GM12872 (cell line): ENCODE measurements around the gene CRAMP1.

Experiments used
- CTCF ChIP-seq: IDR thresholded peaks from 3 replicates; pipeline ENCODE4 v1.5.1; 2011; ENCODE audit warnings: low read depth, mild to moderate bottlenecking, low read length, moderate library complexity; ENCODE audit not compliant: insufficient read depth

The CRAMP1 gene

GRCh38 chr16:1584926-1585484 is 27.2 kb upstream of the CRAMP1 start:
- no peak for TF ChIP-seq CTCF

GRCh38 chr16:1590366-1590765 is 21.8 kb upstream of the CRAMP1 start:
- no peak for TF ChIP-seq CTCF

GRCh38 chr16:1590930-1591705 is 21.0 kb upstream of the CRAMP1 start:
- TF ChIP-seq CTCF, result no peak

- TF ChIP-seq CTCF, result no peak
These were observed 19.7 kb upstream of the CRAMP1 start for GRCh38 chr16:1592446-1592845.

- TF ChIP-seq CTCF, result no peak
These were observed 15.6 kb upstream of the CRAMP1 start for GRCh38 chr16:1596516-1596915.

GRCh38 chr16:1597154-1597553 is 15.0 kb upstream of the CRAMP1 start:
- TF ChIP-seq CTCF, result no peak

- no peak for TF ChIP-seq CTCF
These were observed 11.1 kb upstream of the CRAMP1 start for GRCh38 chr16:1601031-1601430.
